Kidney epithelial cell (primary cell): ENCODE results near the gene HJURP. TPM values are rescaled to one million over a fixed set of nuclear protein-coding genes. Genes with fewer than 3 reads are reported as not detected.

Experiments used
- DNase-seq: peaks from one replicate; pipeline ENCODE4 v3.0.0-alpha.2; 2010; ENCODE audit warnings: low read depth
- H3K27me3 ChIP-seq: 2 replicates; pipeline ENCODE4 v1.6.0; 2011; ENCODE audit warnings: low read length; ENCODE audit not compliant: control insufficient read depth, insufficient read depth
- H3K36me3 ChIP-seq: 2 replicates; pipeline ENCODE4 v1.5.1; 2011; ENCODE audit warnings: low read length; ENCODE audit not compliant: control insufficient read depth, insufficient read depth
- H3K4me3 ChIP-seq: 2 replicates; pipeline ENCODE4 v1.5.1; 2011; ENCODE audit warnings: low read depth, mild to moderate bottlenecking, control low read depth, low read length
- CTCF ChIP-seq: IDR thresholded peaks from 2 replicates; pipeline ENCODE4 v1.5.1; 2011; ENCODE audit warnings: mild to moderate bottlenecking, moderate library complexity, low read length, control low read depth, inconsistent platforms; ENCODE audit not compliant: insufficient read depth, poor library complexity, severe bottlenecking
- total RNA-seq: library from RNA; depleted of rRNA; stranded (reverse); fragments of >200 nt; gene quantifications from 2 replicates; pipeline ENCODE4 v1.2.3, GENCODE V29; 2015

Gene HJURP
- total RNA-seq, 1 donor from 2014 or later: 13.4 TPM

- no peak for TF ChIP-seq CTCF
- no peak overlapping the region for H3K4me3 ChIP-seq
- no peak for DNase-seq
- H3K36me3 ChIP-seq: no peaks in the 10 kb centered on the region
- no peaks in the 10 kb centered on the region for H3K27me3 ChIP-seq
Observed at GRCh38 chr2:233789554-233789953, 64.8 kb downstream of the HJURP start.

Other genes starting within 250 kb of the HJURP start
- not detected in 2 replicates for gene UGT1A8, start 236.9 kb downstream of the HJURP start, total RNA-seq
- not detected in 2 replicates for gene UGT1A10, start 218.1 kb downstream of the HJURP start, total RNA-seq
- not detected in 2 replicates for gene UGT1A9, start 182.6 kb downstream of the HJURP start, total RNA-seq
- not detected in 2 replicates for gene UGT1A7, start 172.6 kb downstream of the HJURP start, total RNA-seq
- 0.13 and 0.27 TPM in 2 replicates for gene UGT1A6, start 161.6 kb downstream of the HJURP start, total RNA-seq
- gene UGT1A5, start 141.6 kb downstream of the HJURP start, total RNA-seq: not detected in 2 replicates
- not detected in 2 replicates for gene UGT1A4, start 135.8 kb downstream of the HJURP start, total RNA-seq
- gene UGT1A3, start 125.5 kb downstream of the HJURP start, total RNA-seq: not detected in 2 replicates
- not detected in 2 replicates for gene UGT1A1, start 94.3 kb downstream of the HJURP start, total RNA-seq
- not detected in 2 replicates for gene MROH2A, start 76.2 kb downstream of the HJURP start, total RNA-seq
- 0.07 and 0.96 TPM in 2 replicates for gene TRPM8, start 62.8 kb upstream of the HJURP start, total RNA-seq
- gene SPP2, start 196.2 kb upstream of the HJURP start, total RNA-seq: not detected in 2 replicates